BE2C (cell line): Measurements from ENCODE around the gene TNP2.

Experiments
- DNase-seq: peaks from one replicate; pipeline ENCODE4 v3.0.0-alpha.2; 2020
- H3K27me3 ChIP-seq: fragments of 250-450 bp; sonication (Bioruptor Pico); 2 replicates; pipeline ENCODE4 v1.5.1; 2020; ENCODE audit warnings: mild to moderate bottlenecking
- H3K36me3 ChIP-seq: fragments of 250-450 bp; sonication (Bioruptor Pico); 2 replicates; pipeline ENCODE4 v1.5.1; 2020; ENCODE audit warnings: mild to moderate bottlenecking
- H3K4me1 ChIP-seq: fragments of 250-450 bp; sonication (Bioruptor Pico); 2 replicates; pipeline ENCODE4 v1.5.1; 2020
- H3K4me3 ChIP-seq: 2 replicates; pipeline ENCODE4 v1.5.1; 2011; ENCODE audit warnings: low read depth, low read length
- H3K9me3 ChIP-seq: fragments of 250-450 bp; sonication (Bioruptor Pico); 2 replicates; pipeline ENCODE4 v1.5.1; 2020
- CTCF ChIP-seq: IDR thresholded peaks from 2 replicates; pipeline ENCODE4 v1.5.1; 2012; ENCODE audit warnings: mild to moderate bottlenecking, low read depth, low read length

TNP2 gene

GRCh38 chr16:11258553-11259492 is 10.3 kb downstream of the TNP2 start:
- Histone ChIP-seq H3K4me3 (no peak overlapping the region), H3K36me3 (no peaks in the 10 kb centered on the region), H3K27me3 (peaks cover 12% of the 10 kb centered on the region), H3K9me3 (no peaks in the 10 kb centered on the region), H3K4me1 (no peaks in the 10 kb centered on the region)
- TF ChIP-seq CTCF: no peak
- DNase-seq: no peak

- peak overlapping the region; percentile 85 for H3K4me3 ChIP-seq
- H3K36me3 ChIP-seq: no peaks in the 10 kb centered on the region
- no peaks in the 10 kb centered on the region for H3K4me1 ChIP-seq
- H3K9me3 ChIP-seq: no peaks in the 10 kb centered on the region
- peaks cover 12% of the 10 kb centered on the region for H3K27me3 ChIP-seq
- TF ChIP-seq CTCF: peak; percentile 90
- peak; percentile 85 for DNase-seq
Observed at GRCh38 chr16:11257131-11257938, 11.8 kb downstream of the TNP2 start.

- H3K9me3 ChIP-seq: no peaks in the 10 kb centered on the region
- no peaks in the 10 kb centered on the region for H3K36me3 ChIP-seq
- peak overlapping the region; percentile 85 for H3K4me3 ChIP-seq
- no peaks in the 10 kb centered on the region for H3K4me1 ChIP-seq
- H3K27me3 ChIP-seq: peaks cover 12% of the 10 kb centered on the region
- DNase-seq: peak; percentile 55
- no peak for TF ChIP-seq CTCF
Observed at GRCh38 chr16:11256661-11257130, 12.4 kb downstream of the TNP2 start.

- Histone ChIP-seq H3K4me1 (no peaks in the 10 kb centered on the region), H3K4me3 (peak within 1 kb of the TSS; percentile 85)
- peak; percentile 86 for DNase-seq
Observed at GRCh38 chr16:11255737-11256660, 13.1 kb downstream of the TNP2 start, which contains the start of gene SOCS1. TSS of gene SOCS1 (minus strand) at chr16:11256204. CDS start at chr16:11255478, 726 bp downstream.

More at GRCh38 chr16:11255737-11256660, 13.1 kb downstream of the TNP2 start, which contains the start of gene SOCS1:
- H3K27me3 ChIP-seq: peaks cover 12% of the 10 kb centered on the region
- peak; percentile 52 for TF ChIP-seq CTCF
- no peaks in the 10 kb centered on the region for H3K9me3 ChIP-seq
- no peaks in the 10 kb centered on the region for H3K36me3 ChIP-seq
